ENCODE results near the gene BMP2.

BMP2 gene

GRCh38 chr20:6768228-6769140, 998 bp downstream of the BMP2 start:
- DNase-seq: peak in 1 of 2 experiments; percentile 49

- DNase-seq: peak in 1 of 2 experiments; percentile 33
Measured at GRCh38 chr20:6769903-6770785, 2.7 kb downstream of the BMP2 start.

GRCh38 chr20:6770786-6771100, 3.3 kb downstream of the BMP2 start:
- DNase-seq: no peak

DNA sequence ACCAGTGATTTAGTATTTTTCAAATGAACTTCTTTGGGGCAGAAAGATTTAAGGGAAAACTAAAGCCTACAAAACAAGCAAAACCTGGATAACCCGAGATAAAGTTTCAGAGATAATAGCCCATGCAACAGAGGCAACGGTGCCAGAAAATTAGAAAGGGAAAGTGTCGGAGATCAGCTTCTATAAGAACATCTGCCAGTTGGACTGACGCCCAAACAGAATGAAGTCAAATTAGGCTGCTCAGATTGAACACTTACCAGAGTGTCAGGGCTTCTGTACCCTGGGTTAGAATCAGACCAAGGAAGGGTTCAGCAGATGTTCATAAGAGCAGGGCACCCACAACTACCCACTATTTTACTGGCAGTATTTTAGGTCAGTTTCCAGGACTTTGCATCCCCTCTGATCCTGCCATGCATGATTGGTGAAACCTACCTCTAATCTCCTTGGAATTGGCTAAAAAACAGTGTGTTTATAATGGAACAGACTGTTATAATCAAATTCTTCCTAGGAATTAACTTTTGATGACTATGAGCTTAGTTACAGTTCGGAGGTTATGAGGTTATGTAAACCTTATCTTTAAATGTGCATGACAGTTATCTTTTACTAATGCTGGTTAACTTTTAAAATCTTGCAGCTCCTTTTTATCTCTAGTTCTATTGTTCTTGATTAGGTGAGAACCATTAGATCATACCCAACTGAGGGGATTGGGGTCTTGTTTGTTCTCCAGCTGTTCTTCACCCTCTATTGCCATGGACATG, 13.1 kb downstream of the BMP2 start:
- peak; percentile 82 to 94 for DNase-seq

DNA sequence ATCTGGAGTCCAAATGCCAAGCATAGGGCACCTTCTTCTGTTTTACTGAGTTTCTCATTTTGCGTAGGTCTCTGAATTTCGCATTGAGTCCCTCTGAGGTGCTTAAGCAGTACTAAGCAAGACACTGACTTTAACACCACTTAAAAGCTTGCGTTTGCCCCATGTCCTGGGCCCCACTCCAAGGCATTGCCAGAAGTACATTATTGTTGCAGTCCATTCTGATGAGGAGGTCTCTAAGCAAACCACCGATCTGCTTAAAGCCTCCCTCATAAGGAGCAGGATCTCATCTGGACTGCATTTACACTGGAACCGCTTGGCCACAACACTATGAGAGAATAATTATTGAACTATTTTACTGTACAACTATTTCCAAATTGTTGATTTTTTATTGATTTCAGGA, 16.3 kb downstream of the BMP2 start:
- no peak for DNase-seq

GRCh38 chr20:6784210-6784631, 16.7 kb downstream of the BMP2 start:
- no peak for DNase-seq

DNA sequence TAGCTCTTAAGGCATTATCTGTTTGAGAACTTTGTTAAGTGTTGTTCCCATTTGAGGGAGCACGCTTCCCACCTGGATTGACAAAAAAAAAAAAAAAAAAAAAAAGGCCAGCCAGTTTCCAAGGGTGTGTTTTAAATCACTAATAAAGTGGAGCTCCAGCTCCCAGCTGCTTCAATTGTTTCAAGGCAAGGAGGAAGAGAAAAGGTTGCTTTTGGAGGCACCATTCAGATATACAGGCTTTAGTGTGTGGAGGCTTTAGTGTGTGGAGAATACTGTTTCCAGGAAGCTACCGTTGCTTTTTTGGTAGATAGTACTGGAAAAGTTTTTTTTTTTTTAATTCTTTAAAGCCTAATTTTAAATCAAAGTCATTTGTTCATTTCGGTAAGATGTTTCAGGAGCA, 17.3 kb downstream of the BMP2 start:
- no peak for DNase-seq

GRCh38 chr20:6786548-6786947, 19.1 kb downstream of the BMP2 start:
- no peak for DNase-seq

DNA sequence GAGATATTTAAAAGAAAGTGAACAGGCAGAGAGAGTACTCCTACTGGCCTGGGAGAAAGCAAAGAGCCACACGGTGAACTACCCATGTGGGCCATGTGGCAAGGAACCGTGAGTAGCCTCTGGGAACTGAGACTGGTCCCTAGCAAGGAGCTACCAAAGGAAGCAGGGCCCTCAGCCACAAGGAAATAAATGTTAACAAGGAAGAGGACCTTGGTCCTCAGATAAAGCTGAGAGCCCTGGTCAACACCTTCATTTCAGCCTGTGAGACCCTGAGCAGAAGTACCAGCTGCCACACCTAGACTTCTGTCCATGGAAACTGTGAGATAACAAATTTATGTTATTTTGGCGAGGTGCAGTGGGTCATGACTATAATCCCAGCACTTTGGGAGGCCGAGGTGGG, 25.3 kb downstream of the BMP2 start:
- no peak for DNase-seq

GRCh38 chr20:6802227-6802626, 34.7 kb downstream of the BMP2 start:
- DNase-seq: peak in 1 of 2 experiments; percentile 4

DNA sequence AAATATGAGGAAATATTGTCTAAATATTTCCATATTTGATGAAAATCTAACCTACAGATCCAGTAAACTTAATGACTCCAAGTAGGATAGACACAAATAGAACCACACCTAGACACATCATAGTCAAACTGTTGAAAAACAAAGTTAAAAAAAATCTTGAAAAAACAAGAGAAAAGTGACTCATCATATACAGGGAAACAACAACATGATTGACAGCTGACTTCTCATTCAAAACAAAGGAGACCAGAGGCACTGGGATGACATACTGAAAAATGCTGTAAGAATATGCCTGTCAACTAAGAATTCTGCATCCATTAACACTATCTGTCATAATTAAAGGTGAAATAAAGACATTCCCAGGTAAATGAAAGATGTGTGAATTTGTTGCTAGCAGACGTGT, 38.8 kb downstream of the BMP2 start:
- no peak for DNase-seq

DNA sequence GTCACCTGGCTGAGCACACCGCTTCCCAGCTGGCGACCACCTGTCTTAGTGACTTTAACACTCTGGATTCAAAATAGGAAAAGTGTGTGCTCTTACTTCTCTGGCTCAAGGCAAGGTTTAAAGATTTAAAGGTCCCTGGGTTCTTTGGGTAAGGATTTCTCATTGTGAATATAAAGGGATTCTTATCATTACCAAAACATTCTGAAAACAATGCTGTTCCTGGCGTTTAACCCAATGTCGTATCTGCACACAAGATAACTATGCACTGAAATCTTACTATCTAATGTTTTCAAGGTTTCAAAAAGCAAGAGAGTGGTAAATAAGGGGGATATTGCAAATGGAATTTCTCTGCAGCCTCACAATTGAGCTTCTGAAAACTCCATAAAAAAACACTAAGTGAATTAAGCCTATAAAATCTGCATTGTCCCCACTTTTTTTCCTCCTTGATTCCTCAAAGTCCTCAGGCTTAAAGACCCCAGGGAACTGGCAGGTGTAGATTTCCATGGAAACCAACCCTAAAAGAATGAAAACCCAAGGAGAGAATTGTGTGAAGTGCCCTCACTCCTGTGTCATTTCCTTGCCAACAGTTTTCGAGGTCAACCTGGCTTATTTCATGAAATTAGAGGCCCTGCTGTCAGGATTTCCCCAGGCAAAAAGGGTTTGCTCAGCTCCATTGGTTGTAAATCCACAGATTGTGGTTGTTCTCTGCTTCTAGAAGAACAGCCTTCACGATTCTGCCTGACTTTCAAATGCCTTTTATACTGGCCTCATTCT, 44.0 kb downstream of the BMP2 start:
- DNase-seq: no peak

DNA sequence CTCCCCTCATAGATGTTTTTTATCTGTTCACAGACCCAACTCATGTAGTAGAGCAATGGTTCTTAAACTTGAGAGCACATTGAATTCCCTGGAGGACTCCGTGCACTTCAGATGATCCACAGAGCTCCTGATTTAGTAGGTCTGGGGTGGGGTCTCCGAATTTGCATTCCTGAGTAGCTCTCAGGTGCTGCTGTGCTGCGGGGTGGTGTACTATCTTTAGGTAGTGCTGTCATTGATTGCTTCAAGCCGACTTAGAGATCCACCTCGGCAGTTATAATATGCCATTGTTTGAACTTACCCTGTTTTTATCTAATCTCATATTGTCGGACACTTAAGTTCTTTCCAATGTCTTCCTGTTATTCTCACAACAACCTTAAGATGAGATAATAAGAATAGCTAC, 45.0 kb downstream of the BMP2 start:
- no peak for DNase-seq

DNA sequence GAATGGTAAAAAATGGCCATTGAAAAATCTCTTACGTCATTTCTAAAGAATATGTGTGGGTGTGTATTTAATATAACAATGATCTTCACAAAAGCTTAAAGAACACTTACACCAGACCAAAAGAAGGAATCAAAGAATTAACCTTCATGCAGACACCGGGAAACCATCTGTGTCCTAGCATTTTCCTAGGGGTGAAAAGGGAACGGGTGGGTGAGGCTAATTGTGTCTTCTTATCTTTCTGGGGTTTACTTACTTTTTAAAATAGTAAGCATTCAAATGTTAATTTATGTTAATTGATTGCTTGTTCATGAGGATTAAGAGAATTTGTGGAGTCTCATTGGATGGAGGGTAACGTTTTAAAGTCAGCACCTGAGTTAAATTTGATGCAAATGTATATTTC, 47.5 kb downstream of the BMP2 start:
- DNase-seq: no peak

- DNase-seq: no peak
Measured at GRCh38 chr20:6818033-6818808, 50.7 kb downstream of the BMP2 start.

GRCh38 chr20:6819599-6819998, 52.1 kb downstream of the BMP2 start:
- DNase-seq: peak in 1 of 2 experiments; percentile 34

DNA sequence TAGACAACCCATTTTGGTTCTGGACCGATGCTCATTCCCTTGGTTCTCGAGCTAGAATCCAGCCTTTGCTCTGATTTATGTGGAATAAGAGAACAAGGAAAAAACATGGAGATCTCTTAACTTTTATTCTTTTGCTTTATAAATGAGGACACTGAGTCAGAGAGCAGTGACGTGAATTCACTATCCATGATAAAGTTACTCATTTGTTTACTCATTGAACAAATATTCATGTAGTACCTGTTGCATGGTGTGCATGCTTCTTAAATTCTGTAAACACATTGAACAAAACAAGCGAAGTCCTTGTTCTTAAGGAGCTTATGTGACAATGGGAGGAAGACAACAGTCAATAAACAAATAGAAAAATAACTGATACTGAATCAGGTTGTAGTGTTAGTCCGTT, 56.9 kb downstream of the BMP2 start:
- no peak for DNase-seq

- peak; percentile 58 to 59 for DNase-seq
Measured at GRCh38 chr20:6827472-6827871, 60.0 kb downstream of the BMP2 start.

GRCh38 chr20:6828794-6829423, 61.4 kb downstream of the BMP2 start:
- DNase-seq: peak; percentile 46 to 69

DNA sequence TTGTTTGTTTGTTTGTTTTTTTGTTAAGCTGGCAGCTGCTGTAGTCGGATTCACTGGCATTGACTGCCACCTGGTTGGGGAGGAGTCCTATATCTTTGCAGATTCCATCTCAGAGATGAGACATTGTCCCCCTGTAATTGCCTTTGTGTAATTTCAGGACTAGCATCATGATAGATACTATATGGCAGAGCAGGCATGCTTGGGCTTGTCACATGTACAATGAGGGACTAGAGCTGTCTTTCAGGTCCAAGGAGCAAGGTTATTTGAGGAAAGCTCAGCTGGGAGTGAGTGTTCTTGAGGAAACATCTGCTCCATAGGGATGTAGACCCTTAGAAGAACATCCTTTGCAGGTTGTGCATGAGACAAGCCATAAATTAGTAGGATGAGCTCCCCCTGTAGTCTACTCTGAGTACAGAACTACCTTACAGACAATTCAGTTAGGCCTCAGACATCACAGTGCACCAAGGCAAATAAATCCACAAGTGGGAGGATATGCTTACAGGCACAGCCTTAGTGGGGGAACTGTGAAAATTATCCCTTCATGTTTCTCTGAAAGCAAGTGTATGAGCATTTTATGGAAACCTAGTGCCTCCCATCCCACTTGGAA, 62.1 kb downstream of the BMP2 start:
- peak in 1 of 2 experiments; percentile 33 for DNase-seq

Data from NCI-H524 (cell line).